ENCODE data around the gene COG7. TPM values are rescaled to one million over a fixed set of nuclear protein-coding genes. Genes with fewer than 3 reads are reported as not detected.
"Not testable (repeated sequence)": the region's sequence is repeated elsewhere in the genome, so short reads cannot be mapped to it uniquely, and the experiment has no call there.

Gene COG7
- total RNA-seq, 4 donors from 2014 or later = 17.5 to 22.6 (median 18.0) TPM

- no peak for DNase-seq (ENCODE audit: low spot score in 2 of 2)
- intact Hi-C loops (cut with DNase I; ENCODE audit: low total_unique reads) = no loop called here
- TF ChIP-seq CTCF (IDR thresholded peaks at IDR 0.05) (no peak), POLR2A (IDR thresholded peaks at IDR 0.05) (no peak)
- no peak overlapping the region for H3K4me3 ChIP-seq (ENCODE audit: low read depth, poor library complexity, severe bottlenecking)
- WGBS, 2 donors = 44 to 50% methylated on average over 14 of the region's 14 CpGs
These were observed 38.8 kb upstream of the COG7 start for GRCh38 chr16:23491490-23492391.

- DNase-seq (ENCODE audit: low spot score in 2 of 2) = no peak
- 52 to 66% methylated on average over 5 of the region's 5 CpGs for WGBS, 2 donors
- H3K4me3 ChIP-seq (ENCODE audit: low read depth, poor library complexity, severe bottlenecking) = no peak overlapping the region
- TF ChIP-seq POLR2A (IDR thresholded peaks at IDR 0.05) (no peak), CTCF (IDR thresholded peaks at IDR 0.05) (no peak)
- intact Hi-C loops (cut with DNase I; ENCODE audit: low total_unique reads) = no loop called here
These were observed 33.5 kb upstream of the COG7 start for GRCh38 chr16:23486480-23486879.

- intact Hi-C loops (cut with DNase I; ENCODE audit: low total_unique reads) = no loop called here
- no peak for TF ChIP-seq POLR2A (IDR thresholded peaks at IDR 0.05)
- no peak for TF ChIP-seq CTCF (IDR thresholded peaks at IDR 0.05)
- no peak overlapping the region for H3K4me3 ChIP-seq (ENCODE audit: low read depth, poor library complexity, severe bottlenecking)
- WGBS, 2 donors = 95 to 96% methylated on average over 8 of the region's 8 CpGs
- no peak for DNase-seq (ENCODE audit: low spot score in 2 of 2)
These were observed 32.9 kb upstream of the COG7 start for GRCh38 chr16:23485841-23486240.

GRCh38 chr16:23485257-23485614 lies 32.2 kb upstream of the COG7 start:
- intact Hi-C loops (cut with DNase I; ENCODE audit: low total_unique reads) = no loop called here
- 88 to 92% methylated on average over 2 of the region's 2 CpGs for WGBS, 2 donors
- TF ChIP-seq CTCF (IDR thresholded peaks at IDR 0.05) = no peak
- TF ChIP-seq POLR2A (IDR thresholded peaks at IDR 0.05) = no peak
- DNase-seq (ENCODE audit: low spot score in 2 of 2) = no peak
- no peak overlapping the region for H3K4me3 ChIP-seq (ENCODE audit: low read depth, poor library complexity, severe bottlenecking)

GRCh38 chr16:23484510-23485256 lies 31.7 kb upstream of the COG7 start:
- WGBS, 2 donors = 62 to 67% methylated on average over 8 of the region's 8 CpGs
- no peak for DNase-seq (ENCODE audit: low spot score in 2 of 2)
- intact Hi-C loops (cut with DNase I; ENCODE audit: low total_unique reads) = no loop called here
- H3K4me3 ChIP-seq (ENCODE audit: low read depth, poor library complexity, severe bottlenecking) = no peak overlapping the region
- TF ChIP-seq POLR2A (IDR thresholded peaks at IDR 0.05) = no peak
- no peak for TF ChIP-seq CTCF (IDR thresholded peaks at IDR 0.05)

GRCh38 chr16:23483492-23483891 lies 30.5 kb upstream of the COG7 start:
- intact Hi-C loops (cut with DNase I; ENCODE audit: low total_unique reads); H3K4me3 ChIP-seq (ENCODE audit: low read depth, poor library complexity, severe bottlenecking); DNase-seq (ENCODE audit: low spot score in 2 of 2): not testable (repeated sequence)
- WGBS, 2 donors = 86 to 95% methylated on average over 8 of the region's 8 CpGs
